Mesendoderm (in vitro differentiated cells): ENCODE measurements around the gene FBXO36.

ENCODE experiments used
- DNase-seq: peaks from one replicate; pipeline ENCODE4 v3.0.0; 2013
- H2AK5ac ChIP-seq: 2 replicates; pipeline ENCODE4 v1.6.1; 2013; ENCODE audit warnings: low read length, inconsistent platforms
- H2BK120ac ChIP-seq: 2 replicates; pipeline ENCODE4 v1.6.1; 2013; ENCODE audit warnings: low read depth, mild to moderate bottlenecking, low read length, moderate library complexity, mixed read lengths
- H2BK15ac ChIP-seq: replicated peaks from 2 replicates; pipeline ENCODE4 v1.6.1; 2013; ENCODE audit warnings: low read depth, mild to moderate bottlenecking, moderate library complexity
- H2BK5ac ChIP-seq: 2 replicates; pipeline ENCODE4 v1.6.1; 2013; ENCODE audit warnings: low read length, inconsistent platforms
- H3K18ac ChIP-seq: 2 replicates; pipeline ENCODE4 v1.6.1; 2013; ENCODE audit warnings: mild to moderate bottlenecking, low read length, mixed read lengths
- H3K23ac ChIP-seq: one replicate; pipeline ENCODE4 v1.6.1; 2013; ENCODE audit warnings: low read length
- H3K27ac ChIP-seq: 2 replicates; pipeline ENCODE4 v1.5.1; 2013; ENCODE audit warnings: low read depth, mild to moderate bottlenecking, inconsistent platforms, low read length, moderate library complexity
- H3K27me3 ChIP-seq: 2 replicates; pipeline ENCODE4 v1.6.1; 2013; ENCODE audit warnings: low read length, control low read depth, mild to moderate bottlenecking, inconsistent platforms; ENCODE audit not compliant: insufficient read depth, poor library complexity
- H3K36me3 ChIP-seq: 2 replicates; pipeline ENCODE4 v1.6.1; 2013; ENCODE audit warnings: low read length, inconsistent platforms; ENCODE audit not compliant: control insufficient read depth, insufficient read depth
- H3K4ac ChIP-seq: one replicate; pipeline ENCODE4 v1.6.1; 2013; ENCODE audit warnings: low read depth, mild to moderate bottlenecking, low read length, moderate library complexity
- H3K4me1 ChIP-seq: 2 replicates; pipeline ENCODE4 v1.6.1; 2013; ENCODE audit warnings: low read depth, low read length, inconsistent platforms; ENCODE audit not compliant: control insufficient read depth
- H3K4me2 ChIP-seq: 2 replicates; pipeline ENCODE4 v1.6.1; 2013; ENCODE audit warnings: low read length
- H3K4me3 ChIP-seq: 2 replicates; pipeline ENCODE4 v1.5.1; 2013; ENCODE audit warnings: mild to moderate bottlenecking, low read length
- H3K56ac ChIP-seq: one replicate; pipeline ENCODE4 v1.6.1; 2013; ENCODE audit warnings: low read length
- H3K79me1 ChIP-seq: 2 replicates; pipeline ENCODE4 v1.6.1; 2013; ENCODE audit warnings: low read length, inconsistent platforms
- H3K79me2 ChIP-seq: 2 replicates; pipeline ENCODE4 v1.6.1; 2013; ENCODE audit warnings: mild to moderate bottlenecking, low read length; ENCODE audit not compliant: control insufficient read depth, insufficient read depth
- H3K9ac ChIP-seq: 2 replicates; pipeline ENCODE4 v1.6.1; 2013; ENCODE audit warnings: low read length, inconsistent platforms
- H4K5ac ChIP-seq: one replicate; pipeline ENCODE4 v1.6.1; 2013; ENCODE audit warnings: low read length
- H4K8ac ChIP-seq: one replicate; pipeline ENCODE4 v1.6.1; 2013; ENCODE audit warnings: low read depth, mild to moderate bottlenecking, control low read depth, low read length, moderate library complexity
- WGBS: extraction: QIAGEN DNeasy Blood & Tissue Kit; methylation state at CpG from one replicate; pipeline ENCODE4 v1.1.7; 2013; ENCODE audit warnings: low lambda C conversion rate, missing lambda C conversion rate; ENCODE audit not compliant: insufficient coverage; ENCODE audit errors: extremely low coverage; 5-methylcytosine and 5-hydroxymethylcytosine counted together

Gene FBXO36

DNA sequence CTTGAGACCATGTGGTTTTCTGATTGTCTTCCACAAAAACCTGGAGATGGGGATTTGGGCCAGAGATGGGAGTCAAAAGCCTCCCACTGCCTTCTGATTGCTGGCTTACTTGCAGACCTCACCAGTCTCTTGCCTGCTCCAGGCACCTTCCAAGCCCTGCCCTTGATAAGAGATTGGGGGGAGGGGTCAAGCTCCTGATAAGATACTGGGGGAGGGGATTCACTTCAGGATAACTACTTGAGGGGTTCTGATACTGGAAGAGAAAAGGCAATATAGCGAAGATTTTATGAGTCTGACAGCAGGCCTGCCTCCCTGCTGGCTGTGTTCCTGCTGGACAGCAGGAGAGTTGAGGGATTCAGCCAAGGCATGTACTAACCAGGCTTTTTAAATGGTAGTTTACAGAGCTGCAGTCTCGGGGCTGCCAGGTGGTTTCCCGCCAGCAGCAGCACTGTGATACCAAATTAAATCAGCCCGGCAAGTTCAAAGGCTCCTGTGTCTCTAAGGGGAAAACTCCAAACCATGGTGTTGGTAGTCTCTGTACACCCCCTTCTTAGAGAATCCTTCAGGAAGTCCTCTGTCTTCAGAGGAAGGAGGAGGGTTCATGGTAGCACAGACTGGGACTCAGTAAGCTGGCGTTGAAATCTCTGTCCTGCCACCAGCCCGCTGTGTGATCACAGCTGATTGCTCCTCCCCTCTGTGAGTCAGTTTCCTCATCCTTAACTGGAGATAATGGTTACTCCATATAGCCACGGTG is 58.3 kb downstream of the FBXO36 start:
- Histone ChIP-seq H3K79me1 (no peaks in the 10 kb centered on the region), H2BK15ac (no peak overlapping the region), H3K4me1 (peaks cover 5% of the 10 kb centered on the region), H3K27ac (peak overlapping the region; percentile 89), H3K27me3 (no peaks in the 10 kb centered on the region), H3K23ac (peak overlapping the region; percentile 20), H3K79me2 (no peaks in the 10 kb centered on the region), H3K18ac (peak overlapping the region; percentile 31), H3K4me2 (peak overlapping the region; percentile 14), H2BK120ac (no peak overlapping the region), H3K56ac (peak overlapping the region; percentile 75), H4K5ac (peak overlapping the region; percentile 59), H2AK5ac (no peak overlapping the region), H3K4me3 (no peak overlapping the region), H3K4ac (no peak overlapping the region), H4K8ac (no peak overlapping the region), H2BK5ac (peak overlapping the region; percentile 78), H3K36me3 (no peaks in the 10 kb centered on the region), H3K9ac (peak overlapping the region; percentile 15)
- peak; percentile 96 for DNase-seq
- WGBS, result no CpG with 5 or more reads among the region's 7 CpGs

DNA sequence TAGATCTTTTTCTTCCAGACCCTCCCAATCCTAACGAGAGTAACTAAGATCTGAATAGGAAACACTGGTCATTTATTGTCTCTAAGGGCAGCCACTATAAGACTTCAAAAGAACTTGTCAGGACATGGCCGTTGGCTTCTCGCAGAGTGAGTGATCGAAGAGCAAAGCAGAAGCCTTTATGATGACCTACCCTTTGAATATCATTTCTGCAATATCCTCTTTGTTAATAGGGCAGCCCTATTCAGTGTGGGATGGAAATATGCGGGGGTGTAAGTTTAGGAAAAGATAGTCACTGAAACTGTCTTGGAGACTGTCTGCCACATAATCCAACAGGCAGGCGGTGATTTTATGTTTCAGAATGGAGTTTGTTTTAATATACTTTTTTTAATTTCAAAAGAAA is 70.9 kb downstream of the FBXO36 start:
- no peak overlapping the region for H3K56ac ChIP-seq
- WGBS, result no CpG with 5 or more reads among the region's 6 CpGs
- no peak overlapping the region for H3K27ac ChIP-seq

DNA sequence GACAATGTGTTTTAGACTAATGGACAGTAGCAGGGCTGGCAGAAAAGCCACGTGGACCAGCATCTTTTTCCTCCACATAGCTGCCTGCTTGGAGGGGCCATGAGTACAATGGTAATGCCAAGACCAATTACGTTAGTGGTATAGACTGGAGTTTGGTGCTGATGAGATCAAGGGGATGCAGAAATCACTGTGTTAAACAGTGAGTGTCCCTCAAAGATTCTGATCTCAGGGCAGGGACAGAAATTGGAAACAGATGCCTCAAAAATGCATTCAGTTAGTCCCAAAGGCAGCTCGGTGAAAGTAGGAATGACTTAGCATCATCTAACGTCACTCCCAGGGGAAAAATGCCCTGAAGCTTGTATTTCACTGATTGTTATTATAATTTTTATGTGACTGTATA is 74.0 kb downstream of the FBXO36 start:
- H3K56ac ChIP-seq, result no peak overlapping the region
- no peak overlapping the region for H2BK120ac ChIP-seq
- no peaks in the 10 kb centered on the region for H3K79me1 ChIP-seq
- H3K9ac ChIP-seq, result no peak overlapping the region
- H3K18ac ChIP-seq, result no peak overlapping the region
- no peak overlapping the region for H2AK5ac ChIP-seq
- DNase-seq, result no peak
- H3K36me3 ChIP-seq, result no peaks in the 10 kb centered on the region
- no peaks in the 10 kb centered on the region for H3K4me1 ChIP-seq
- WGBS, result no CpG with 5 or more reads among the region's 4 CpGs
- no peaks in the 10 kb centered on the region for H3K79me2 ChIP-seq
- no peak overlapping the region for H2BK15ac ChIP-seq
- H2BK5ac ChIP-seq, result no peak overlapping the region
- H3K27ac ChIP-seq, result no peak overlapping the region
- no peak overlapping the region for H3K23ac ChIP-seq
- H4K5ac ChIP-seq, result no peak overlapping the region
- H4K8ac ChIP-seq, result no peak overlapping the region
- no peak overlapping the region for H3K4ac ChIP-seq
- H3K27me3 ChIP-seq, result no peaks in the 10 kb centered on the region
- H3K4me3 ChIP-seq, result no peak overlapping the region
- no peak overlapping the region for H3K4me2 ChIP-seq

More for the DNA sequence above, 70.9 kb downstream of the FBXO36 start:
- Histone ChIP-seq H2BK120ac (no peak overlapping the region), H3K4ac (no peak overlapping the region), H4K8ac (no peak overlapping the region), H3K4me1 (no peaks in the 10 kb centered on the region), H3K79me2 (no peaks in the 10 kb centered on the region), H3K23ac (no peak overlapping the region), H3K4me2 (no peak overlapping the region), H3K27me3 (no peaks in the 10 kb centered on the region), H3K9ac (no peak overlapping the region), H3K18ac (no peak overlapping the region), H2BK5ac (no peak overlapping the region), H2BK15ac (no peak overlapping the region), H3K79me1 (no peaks in the 10 kb centered on the region), H3K4me3 (no peak overlapping the region), H4K5ac (no peak overlapping the region), H3K36me3 (no peaks in the 10 kb centered on the region), H2AK5ac (no peak overlapping the region)
- no peak for DNase-seq

DNA sequence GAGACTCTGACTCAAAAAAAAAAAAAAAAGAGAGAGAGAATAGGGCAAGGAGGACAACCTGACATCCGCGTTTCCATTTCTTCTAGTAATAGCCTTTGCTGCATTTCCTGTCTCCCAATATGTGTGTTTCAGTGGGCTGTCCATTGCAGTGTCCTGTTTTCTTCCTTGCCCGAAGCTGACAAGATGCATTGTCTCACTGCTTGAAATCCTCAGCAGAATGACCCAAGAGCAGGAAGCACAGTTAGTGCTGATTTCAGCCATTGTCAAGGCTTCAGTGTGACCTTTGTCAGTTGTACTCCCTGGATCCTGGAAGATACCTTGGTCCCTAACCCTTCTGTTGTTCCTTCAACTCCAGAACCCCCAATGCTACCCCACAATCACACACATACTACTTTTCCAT is 75.3 kb downstream of the FBXO36 start:
- Histone ChIP-seq H3K18ac (no peak overlapping the region), H3K27me3 (no peaks in the 10 kb centered on the region), H3K4me2 (no peak overlapping the region), H3K9ac (no peak overlapping the region), H2BK120ac (no peak overlapping the region), H2BK5ac (no peak overlapping the region), H4K5ac (no peak overlapping the region), H3K4me3 (no peak overlapping the region), H2BK15ac (no peak overlapping the region), H2AK5ac (no peak overlapping the region), H3K23ac (no peak overlapping the region), H4K8ac (no peak overlapping the region), H3K56ac (no peak overlapping the region), H3K4me1 (no peaks in the 10 kb centered on the region), H3K79me1 (no peaks in the 10 kb centered on the region), H3K27ac (no peak overlapping the region), H3K4ac (no peak overlapping the region), H3K79me2 (no peaks in the 10 kb centered on the region), H3K36me3 (no peaks in the 10 kb centered on the region)
- WGBS, result no CpG with 5 or more reads among the region's 3 CpGs
- DNase-seq, result no peak

GRCh38 chr2:230000118-230000841 is 78.0 kb downstream of the FBXO36 start:
- no peak overlapping the region for H3K4me3 ChIP-seq
- H3K18ac ChIP-seq, result no peak overlapping the region
- no peaks in the 10 kb centered on the region for H3K79me1 ChIP-seq
- no CpG with 5 or more reads among the region's 6 CpGs for WGBS
- no peak overlapping the region for H4K5ac ChIP-seq
- DNase-seq, result no peak
- no peak overlapping the region for H4K8ac ChIP-seq
- H3K4ac ChIP-seq, result no peak overlapping the region
- H3K9ac ChIP-seq, result no peak overlapping the region
- H2AK5ac ChIP-seq, result no peak overlapping the region
- H3K27ac ChIP-seq, result no peak overlapping the region
- H3K4me2 ChIP-seq, result no peak overlapping the region
- no peak overlapping the region for H2BK15ac ChIP-seq
- no peak overlapping the region for H2BK5ac ChIP-seq
- H3K56ac ChIP-seq, result no peak overlapping the region
- H3K23ac ChIP-seq, result no peak overlapping the region
- no peaks in the 10 kb centered on the region for H3K36me3 ChIP-seq
- H2BK120ac ChIP-seq, result no peak overlapping the region
- H3K79me2 ChIP-seq, result no peaks in the 10 kb centered on the region
- H3K4me1 ChIP-seq, result no peaks in the 10 kb centered on the region
- H3K27me3 ChIP-seq, result no peaks in the 10 kb centered on the region
